NCI-H2081 treated with DMSO at 0.1 percent for 48 hours (cell line): ENCODE results near the gene ZSWIM2.
"Not testable (repeated sequence)": the region's sequence is repeated elsewhere in the genome, so short reads cannot be mapped to it uniquely, and the experiment has no call there.

ENCODE experiments used
- DNase-seq: peaks from one replicate; lab custom pipeline; 2025; lab: John Stamatoyannopoulos, UW

Gene ZSWIM2, protein sequence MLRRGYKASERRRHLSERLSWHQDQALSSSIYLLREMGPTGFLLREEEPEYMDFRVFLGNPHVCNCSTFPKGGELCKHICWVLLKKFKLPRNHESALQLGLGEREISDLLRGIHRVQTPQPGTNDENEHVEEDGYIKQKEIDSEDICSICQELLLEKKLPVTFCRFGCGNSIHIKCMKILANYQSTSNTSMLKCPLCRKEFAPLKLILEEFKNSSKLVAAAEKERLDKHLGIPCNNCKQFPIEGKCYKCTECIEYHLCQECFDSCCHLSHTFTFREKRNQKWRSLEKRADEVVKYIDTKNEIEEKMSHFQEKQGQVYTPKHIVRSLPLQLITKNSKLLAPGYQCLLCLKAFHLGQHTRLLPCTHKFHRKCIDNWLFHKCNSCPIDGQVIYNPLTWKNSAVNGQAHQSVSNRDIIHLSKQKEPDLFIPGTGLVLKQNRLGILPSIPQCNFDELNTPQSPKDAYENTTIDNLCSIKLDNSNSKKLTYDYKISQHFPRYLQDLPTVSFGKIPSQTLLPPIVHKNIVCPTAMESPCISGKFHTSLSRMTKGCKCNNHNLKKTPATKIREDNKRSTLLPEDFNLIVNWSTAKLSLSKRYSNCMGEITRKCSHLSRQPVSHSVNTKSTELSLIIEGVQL

DNA sequence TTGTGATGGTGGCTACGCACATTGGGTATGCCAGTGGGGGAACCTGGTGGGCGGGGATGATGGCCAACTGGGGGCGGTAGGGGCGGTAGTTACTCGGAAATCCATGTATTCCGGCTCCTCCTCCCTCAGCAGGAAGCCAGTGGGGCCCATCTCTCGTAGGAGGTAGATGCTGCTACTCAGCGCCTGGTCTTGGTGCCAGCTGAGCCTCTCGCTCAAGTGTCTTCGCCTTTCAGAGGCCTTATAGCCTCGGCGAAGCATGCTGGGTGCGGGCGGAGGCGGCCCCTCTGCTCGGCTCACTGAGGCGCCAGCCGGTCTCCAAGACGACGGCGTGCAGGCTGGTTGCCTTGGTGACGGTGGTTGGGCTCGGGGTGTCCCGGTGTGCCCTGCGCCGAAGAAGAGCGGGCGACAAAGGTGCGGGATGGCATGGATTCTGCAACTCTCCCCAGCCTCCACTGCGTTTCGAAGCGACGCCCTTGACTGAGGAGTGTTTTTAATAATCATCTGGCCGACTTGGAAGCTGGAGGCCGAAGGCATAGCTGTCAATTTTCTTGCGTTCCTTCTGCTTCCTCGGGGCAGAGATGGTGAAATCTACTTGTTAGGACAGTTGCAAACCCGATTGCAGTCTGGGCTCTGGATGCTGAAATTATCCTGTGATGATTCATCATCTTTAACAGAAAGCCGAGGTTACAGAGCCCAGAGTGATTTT is at the start of gene ZSWIM2:
Gene ZSWIM2 (minus strand): TSS at position 298 of the 706 bp plus-strand sequence. CDS start 40 bp downstream, at position 258.
- peak; percentile 36 for DNase-seq

DNA sequence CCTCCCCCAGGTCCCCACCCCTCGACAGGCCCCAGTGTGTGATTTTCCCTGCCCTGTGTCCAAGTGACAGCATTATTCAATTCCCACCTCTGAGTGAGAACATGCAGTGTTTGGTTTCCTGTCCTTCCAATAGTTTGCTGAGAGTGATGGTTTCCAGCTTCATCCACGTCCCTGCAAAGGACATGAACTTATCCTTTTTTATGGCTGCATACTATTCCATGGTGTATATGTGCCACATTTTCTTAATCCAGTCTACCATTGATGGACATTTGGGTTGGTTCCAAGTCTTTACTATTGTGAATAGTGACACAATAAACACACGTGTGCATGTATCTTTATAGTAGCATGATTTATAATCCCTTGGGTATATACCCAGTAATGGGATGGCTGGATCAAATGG is 47.2 kb upstream of the ZSWIM2 start:
- not testable (repeated sequence) for DNase-seq

DNA sequence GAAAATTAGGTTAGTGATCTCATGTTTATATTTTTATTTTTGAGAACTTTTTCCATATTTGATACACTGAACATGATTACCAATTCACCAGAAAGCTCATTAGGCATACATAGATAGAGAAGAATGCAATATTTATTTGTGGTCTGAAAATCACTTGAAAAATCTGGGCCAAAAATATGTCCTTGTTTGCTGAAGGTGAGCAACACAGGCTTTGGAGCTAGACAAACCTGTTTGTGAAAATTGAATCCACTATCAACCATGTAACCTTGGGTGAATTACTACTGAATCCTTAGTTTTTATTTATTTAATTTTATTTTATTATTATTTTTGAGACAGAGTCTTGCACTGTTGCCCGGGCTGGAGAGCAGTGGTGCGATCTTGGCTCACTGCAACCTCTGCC is 46.5 kb upstream of the ZSWIM2 start:
- DNase-seq: no peak

DNA sequence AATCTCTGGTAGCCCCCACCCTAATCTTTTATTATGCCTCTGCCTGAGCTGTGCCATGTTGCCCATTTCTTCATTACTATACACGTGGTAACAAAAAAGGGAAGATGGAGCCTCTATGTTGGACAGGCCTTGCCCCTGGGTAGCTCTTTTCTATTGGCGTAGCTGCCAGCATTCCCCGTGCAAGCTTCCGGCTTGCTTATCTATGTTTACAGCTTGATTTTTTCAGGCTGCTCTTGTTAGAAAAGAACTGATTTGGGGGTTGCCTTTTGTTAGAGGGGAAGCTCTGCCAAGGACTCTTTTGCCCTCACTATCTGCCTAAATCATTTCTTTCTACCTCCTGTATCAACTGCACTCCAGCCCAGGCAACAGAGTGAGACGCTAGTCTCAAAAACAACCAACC is 45.5 kb upstream of the ZSWIM2 start:
- DNase-seq: no peak

DNA sequence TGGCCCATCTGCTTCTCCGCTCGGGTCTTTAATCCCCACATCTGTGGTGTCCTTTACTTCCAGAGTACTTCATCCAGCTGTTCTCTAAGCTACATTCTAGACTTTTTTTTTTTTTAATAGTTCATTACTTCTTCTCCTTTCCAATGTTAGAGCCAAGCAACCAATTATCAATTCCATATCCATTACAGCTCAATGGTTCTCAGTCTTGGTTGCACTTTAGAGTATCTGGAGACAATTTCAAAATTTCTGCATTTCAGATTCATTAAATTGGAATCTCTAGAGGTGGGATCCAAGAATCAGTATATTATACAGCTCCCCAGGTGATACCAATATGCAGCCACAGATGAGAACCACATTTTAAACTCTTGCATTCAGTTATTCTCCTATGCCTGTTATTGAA is 43.9 kb upstream of the ZSWIM2 start:
- DNase-seq: no peak

DNA sequence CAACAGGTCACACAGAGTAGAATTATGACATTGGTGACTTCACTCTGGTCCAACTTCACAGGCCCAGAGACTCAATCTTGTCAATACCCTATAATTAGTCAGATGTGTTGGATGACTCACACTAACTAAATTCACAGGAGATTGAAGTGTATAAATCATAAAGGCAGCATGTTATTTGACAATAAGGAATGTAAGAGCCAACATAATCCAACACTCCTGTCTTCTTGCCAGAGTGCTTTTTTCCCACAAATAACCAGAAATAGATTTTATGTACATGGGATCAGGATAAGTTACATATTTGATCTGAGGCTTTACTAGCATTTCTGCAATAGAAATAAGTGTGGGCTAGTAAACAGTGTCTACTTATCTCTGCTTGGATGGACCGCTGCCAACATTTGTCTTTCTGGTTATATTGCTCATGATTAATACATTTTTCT is 42.2 kb upstream of the ZSWIM2 start:
- no peak for DNase-seq

DNA sequence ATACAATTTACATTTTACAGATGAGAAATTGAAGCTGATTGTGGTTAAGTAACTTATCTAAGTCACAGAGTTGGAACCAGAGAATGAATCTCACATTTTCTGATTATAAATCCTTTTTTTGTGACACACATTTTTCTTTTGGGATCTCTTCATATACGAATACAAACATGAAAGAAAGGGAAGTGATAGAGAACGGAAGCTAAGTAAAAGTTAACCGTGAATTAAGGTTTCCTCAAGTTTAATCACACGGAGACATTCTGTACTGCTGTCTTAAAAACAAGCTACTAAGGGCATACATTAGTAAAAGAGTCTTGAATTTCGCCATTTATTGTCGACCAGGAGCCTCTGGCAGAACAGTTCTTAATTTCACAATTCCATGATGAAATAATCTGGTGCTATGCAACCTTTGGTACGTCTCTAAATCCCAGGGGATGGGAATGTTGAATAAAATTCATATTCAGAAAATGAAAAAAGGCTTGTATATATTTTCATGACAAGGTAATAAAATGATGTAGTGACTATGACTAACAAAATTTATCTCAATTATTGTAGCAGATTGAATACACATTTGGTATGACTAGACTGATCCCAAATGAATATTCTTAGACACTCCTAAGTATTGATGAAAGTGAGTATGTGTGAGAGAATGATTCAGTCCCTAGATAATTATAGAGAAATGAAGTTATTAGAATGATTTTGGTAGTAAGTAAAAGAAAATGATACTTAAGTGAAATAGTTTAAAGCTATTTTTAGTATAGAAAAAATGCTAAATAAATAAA is 40.3 kb upstream of the ZSWIM2 start:
- DNase-seq: no peak

DNA sequence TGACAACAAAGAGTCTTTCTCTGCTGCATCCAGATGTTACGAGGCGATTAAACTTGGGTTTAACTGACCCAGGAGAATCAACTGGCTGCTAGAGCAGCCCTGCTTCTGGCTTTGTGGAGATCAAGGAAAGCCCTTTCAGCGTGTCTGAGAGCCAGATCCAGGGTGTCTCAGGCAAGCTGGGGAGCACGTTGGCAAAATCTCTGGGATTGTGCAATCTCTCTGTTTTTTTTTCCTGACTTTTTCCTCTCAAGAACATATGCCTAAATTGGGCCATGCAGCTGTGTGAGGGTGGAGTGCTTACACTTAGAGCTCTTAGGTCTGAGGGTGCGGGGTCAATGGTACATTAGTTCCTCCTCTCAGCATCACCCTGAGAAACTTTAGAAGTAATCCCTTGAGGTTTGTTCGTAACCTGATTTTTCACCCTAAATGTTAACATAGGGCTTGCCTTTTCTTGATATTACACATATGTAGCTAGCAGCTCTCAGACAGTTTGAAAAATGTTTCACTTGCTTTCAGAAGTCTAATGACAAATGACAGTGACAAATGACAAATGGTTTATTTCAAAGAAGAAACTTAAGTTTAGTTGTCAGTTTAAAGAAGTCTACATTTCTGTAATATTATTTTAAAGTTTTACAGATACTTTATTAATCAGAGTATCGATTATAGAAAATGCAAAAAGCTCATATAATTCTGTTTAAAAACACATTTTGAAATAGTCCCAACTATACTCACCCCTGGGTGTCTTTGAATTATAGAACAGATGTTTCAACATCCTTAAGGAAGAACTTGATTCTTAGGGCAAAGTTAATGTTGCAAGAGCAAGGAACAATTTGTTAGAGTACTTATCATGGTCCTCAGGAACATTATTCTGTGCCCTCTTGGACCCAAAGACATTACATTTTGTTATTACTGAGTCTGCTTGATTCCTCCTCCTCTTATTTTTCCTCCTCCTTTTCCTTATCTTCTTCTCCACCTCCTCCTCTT is 38.4 kb upstream of the ZSWIM2 start:
- DNase-seq: no peak

DNA sequence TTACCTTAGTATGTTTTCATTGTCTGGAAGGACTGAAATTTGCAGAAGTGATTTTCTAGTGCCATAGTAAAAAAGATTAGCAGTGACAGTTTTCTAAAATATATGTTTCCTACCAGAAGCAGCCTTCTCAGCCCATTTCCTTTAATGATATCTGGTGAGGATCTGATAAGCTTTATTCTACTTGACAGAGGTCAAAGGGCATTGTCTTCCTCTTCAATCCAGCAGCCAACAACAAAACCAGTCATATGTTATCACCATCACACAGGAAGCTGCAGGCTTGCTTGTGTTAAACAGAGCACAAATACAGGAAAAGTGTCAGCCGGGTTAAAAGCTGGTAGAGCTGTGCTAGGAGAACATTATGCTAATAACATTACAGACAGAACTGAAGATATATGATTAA is 35.6 kb upstream of the ZSWIM2 start:
- no peak for DNase-seq

DNA sequence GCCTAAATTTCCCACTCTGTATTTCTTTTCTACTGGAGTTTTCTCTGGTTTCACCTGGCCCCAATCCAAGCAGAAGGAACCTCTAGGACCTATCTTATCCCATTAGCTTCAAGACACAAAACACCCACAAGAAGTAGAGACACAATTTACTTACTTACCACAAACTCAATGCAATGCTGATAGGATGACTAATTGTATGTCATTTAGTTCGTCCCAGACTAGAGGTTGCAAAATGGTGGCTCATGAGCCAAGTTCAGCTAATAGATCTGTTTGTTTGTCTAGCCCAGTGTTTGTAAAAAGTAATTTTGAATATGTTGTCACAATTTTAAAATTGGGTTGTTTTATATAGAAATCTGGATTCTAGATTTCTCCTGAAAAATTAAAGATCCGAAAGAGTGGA is 34.7 kb upstream of the ZSWIM2 start:
- DNase-seq: no peak

DNA sequence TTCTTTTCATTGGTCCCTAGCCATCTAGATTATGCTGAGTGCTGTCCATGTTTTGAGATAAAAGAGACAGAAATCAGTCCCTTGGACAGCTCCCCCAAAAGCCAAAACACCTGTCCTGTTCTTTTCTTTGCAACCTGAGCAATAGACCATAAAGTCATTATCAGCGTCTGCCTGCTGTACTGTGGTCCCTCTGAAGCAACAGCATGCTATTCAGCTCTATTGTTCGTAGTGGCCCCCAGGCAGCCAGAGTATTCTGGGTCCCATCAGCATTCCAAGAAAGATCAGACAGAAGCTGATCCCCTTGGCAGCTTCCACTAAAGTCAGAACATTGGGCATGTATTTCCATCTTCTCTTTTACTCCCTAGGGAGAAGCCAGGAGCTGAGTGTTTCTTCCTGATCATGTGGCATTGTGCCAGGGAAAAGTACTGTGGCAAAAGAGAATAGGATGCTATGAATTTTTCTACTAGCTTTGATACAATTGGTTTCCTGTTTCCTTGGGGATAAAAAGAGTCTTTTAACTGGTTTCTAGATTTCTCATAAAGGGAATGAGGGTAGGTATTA is 33.6 kb upstream of the ZSWIM2 start:
- DNase-seq: no peak

DNA sequence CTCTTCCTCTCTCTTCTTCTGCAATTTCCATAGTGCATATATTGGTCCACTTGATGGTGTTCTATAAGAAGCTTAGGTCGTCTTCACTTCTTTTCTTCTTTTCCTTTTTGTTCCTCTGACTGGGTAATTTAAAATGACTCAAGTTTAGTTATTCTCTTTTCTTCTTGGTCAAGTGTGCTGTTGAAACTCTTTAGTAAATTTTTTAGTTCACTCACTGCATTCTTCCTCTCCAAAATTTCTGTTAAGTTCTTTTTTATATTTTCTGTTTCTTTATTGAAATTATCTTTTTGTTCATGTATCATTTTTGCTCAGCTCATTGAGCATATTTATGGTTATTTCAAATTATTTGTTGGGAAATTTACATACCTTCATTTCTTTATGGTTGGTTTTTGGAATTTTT is 32.7 kb upstream of the ZSWIM2 start:
- no peak for DNase-seq

DNA sequence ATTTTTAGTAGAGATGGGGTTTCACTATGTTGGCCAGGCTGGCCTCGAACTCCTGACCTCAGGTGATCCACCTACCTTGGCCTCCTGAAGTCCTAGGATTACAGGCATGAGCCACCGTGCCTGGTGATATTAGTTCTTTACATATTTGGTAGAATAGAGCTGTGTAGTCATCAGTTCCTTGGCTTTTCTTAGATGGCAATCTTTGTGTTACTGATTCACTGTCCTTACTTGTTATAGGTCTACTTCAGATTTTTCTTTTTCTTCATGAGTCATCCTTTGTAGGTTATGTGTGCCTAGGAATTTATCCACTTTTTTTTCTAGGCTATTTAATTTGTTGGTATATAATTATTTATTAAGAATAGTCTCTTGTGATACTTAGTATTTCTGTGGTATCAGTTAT is 30.3 kb upstream of the ZSWIM2 start:
- no peak for DNase-seq

DNA sequence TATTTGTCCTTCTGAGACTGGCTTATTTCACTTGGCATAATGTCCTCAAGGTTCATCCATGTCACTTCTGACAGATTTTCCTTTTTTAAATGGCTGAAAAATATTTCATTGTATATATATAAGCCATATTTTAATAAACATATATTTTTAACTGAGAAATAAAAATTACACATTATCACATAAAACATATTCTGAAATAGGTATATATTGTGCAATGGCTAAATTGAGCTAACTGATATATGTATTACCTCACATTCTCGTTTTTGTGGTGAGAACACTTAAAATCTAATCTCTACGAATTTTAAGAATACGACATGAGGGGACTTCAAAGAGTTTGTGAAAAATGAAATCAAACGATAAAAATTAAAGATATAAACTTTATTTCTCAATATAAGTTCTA is 25.7 kb upstream of the ZSWIM2 start:
- DNase-seq: no peak

DNA sequence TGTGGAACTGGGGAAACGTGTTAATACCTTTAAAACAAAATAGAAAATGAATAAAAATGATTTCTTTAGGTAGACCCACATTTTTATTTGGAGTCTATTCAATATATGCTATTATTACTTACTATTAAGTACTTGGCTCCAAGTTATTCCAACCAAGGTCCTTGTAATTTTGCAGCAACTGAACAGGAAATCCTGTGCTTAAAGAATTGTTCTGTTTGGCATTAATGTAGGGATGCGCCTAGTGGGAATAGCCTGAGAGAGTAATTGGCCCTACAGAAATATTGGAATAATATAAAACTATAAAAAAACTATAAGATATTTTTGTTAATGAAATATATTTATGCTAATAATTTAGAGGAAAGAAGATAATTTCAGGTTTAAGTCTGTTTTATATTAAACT is 22.9 kb upstream of the ZSWIM2 start:
- DNase-seq: no peak

DNA sequence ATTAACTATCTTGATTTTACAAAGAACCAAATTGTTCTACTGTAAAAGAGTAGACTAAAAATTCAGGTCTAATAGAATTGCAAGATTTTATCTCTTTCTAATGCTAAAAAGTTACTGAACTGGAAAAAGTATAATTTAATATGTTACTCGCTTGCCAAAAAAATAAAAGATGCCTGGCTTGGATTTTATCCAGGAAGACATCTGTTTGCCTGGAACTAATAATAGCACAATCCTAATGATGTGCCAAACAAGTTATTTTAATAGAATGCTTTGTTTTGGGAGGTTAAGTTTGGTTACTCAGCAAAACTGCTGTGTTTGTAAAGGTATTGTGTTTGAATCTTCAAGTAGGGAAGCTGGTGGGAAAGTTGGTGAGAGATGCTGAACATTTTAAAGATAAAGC is 19.4 kb upstream of the ZSWIM2 start:
- DNase-seq: no peak

DNA sequence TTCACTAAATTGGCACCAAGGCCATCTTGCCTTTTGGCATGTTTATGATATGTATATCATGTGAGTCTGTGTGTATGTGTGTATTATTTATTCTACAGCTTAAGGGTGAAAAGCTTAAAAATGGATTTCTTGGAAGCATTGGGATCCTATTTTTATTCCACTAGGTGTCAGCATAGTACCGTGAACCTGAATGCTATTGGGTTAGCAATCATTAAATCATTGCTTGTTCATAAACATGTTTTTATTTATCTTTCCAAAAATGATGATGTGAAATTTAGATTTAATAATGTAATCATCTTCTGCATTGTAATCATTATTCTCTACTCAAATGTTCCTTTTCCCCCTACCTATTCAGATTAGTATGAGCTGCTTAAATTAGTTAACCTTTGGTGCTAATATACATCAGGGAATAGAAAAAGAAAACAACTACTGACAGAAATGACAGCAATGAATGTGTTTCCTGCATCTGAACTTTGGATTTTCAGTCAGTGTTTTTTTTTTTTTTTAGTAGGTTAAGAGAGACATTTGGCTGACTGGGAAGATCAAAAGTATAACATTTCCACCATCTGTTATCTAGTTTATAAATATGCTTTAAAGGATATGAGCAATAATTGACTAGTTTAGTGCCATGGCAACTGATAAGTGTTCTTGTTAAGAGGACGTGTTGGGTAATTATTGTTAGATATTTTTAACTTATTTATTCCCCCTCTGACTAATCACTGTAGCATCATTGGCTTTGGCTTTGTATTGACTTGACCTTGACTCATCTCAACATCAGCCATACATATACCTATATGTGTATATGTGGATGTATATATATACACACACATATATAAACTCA is 14.1 kb upstream of the ZSWIM2 start:
- DNase-seq: no peak

DNA sequence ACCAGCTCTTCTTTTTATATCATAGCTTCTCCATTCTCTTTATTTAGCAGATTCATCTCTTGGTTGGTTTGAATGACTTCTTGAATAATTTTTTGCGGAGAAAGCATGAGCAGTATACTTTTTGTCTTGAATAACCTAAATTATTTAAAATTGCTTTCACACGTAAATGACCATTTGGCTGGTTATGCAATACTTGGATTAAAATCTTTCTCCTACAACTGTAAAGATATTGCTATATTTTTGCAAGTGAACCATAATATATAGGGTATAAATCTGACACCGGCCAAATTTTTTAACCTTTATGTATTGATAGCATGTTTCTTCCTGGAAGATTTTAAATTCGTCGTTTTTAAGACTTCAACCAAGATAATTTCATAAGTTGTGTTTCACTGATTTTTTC is 6.2 kb upstream of the ZSWIM2 start:
- DNase-seq: no peak

DNA sequence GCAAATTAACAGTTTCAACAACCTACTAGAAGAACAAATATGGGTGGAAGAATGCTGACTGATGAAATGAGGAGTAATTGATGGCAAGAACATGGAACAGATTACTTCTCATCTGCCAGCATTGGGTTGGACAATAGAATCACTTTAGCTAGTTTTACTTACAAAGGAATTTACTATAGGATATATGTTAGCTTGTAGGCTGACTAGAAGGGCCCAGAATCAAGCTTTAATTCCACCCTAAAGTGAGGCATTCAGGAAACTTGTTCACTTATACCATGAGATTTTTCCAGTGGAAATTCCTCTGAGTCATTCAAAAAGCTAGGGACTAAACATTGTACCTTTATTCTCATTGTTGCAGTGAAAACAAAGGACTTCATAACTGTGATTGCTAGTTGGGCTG is 5.0 kb upstream of the ZSWIM2 start:
- DNase-seq: no peak

DNA sequence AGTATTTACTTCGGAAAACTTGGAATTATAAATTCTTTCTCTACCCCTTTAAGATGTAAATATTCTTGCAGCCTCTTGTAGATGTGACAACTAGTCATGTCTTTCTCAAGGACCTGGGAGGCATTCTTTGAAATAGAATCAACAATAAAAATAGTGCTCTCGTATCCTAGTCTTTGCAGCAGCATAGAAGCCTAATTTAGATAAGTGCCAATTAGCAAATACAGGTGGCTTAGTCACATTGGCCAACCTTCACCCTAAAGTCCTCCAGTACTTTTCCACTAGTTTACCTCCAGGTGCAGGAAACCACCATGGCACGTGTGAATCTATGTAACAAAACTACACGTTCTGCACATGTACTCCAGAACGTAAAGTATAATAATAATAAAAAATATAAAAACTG is 3.5 kb upstream of the ZSWIM2 start:
- DNase-seq: no peak
